ENCODE results near the gene CHRNA5. TPM values are rescaled to one million over a fixed set of nuclear protein-coding genes. Genes with fewer than 3 reads are reported as not detected.
A peak's percentile ranks its signal among the peaks of the same experiment; 100 is the strongest.

CHRNA5 gene
- total RNA-seq, 1 donor from 2014 or later = 23.0 TPM

DNA sequence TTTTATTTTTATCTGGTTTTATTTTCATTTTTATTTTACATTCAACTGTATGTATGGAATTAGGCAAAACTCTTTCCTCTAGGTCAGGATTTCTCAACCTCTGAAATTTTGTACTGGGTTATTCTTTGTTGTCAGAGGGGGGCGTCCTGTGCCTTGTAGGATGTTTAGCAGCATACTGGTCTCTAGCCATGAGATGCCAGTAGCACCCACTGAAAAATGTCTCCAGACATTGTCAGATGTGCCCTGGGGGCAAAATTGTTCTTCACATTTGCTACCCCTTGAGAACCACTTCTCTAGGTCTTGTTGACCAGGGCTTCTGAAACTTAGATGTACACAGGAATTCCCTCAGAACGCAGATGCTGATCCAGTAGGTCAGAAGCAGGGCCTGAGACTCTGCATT is 5.4 kb downstream of the CHRNA5 start:
- no peak overlapping the region for H3K27ac Mint-ChIP-seq (ENCODE audit: unreplicated experiment)
- DNase-seq (ENCODE audit: low read depth, low spot score) = no peak
- peaks cover 18% of the 10 kb centered on the region for H3K4me1 Mint-ChIP-seq
- H3K36me3 Mint-ChIP-seq (ENCODE audit: low read depth) = no peaks in the 10 kb centered on the region
- TF ChIP-seq CTCF (conservative IDR thresholded peaks at IDR 0.05) = no peak
- H3K27me3 Mint-ChIP-seq (ENCODE audit: low read depth) = no peaks in the 10 kb centered on the region
- H3K4me3 Mint-ChIP-seq = no peak overlapping the region
- H3K9me3 Mint-ChIP-seq = no peaks in the 10 kb centered on the region

GRCh38 chr15:78571382-78571781 is 6.1 kb downstream of the CHRNA5 start:
- no peaks in the 10 kb centered on the region for H3K9me3 Mint-ChIP-seq
- no peak overlapping the region for H3K4me3 Mint-ChIP-seq
- H3K4me1 Mint-ChIP-seq = peaks cover 13% of the 10 kb centered on the region
- H3K27me3 Mint-ChIP-seq (ENCODE audit: low read depth) = no peaks in the 10 kb centered on the region
- H3K36me3 Mint-ChIP-seq (ENCODE audit: low read depth) = no peaks in the 10 kb centered on the region
- TF ChIP-seq CTCF (conservative IDR thresholded peaks at IDR 0.05) = no peak
- DNase-seq (ENCODE audit: low read depth, low spot score) = no peak
- H3K27ac Mint-ChIP-seq (ENCODE audit: unreplicated experiment) = peak overlapping the region; percentile 40

GRCh38 chr15:78573416-78573815 is 8.1 kb downstream of the CHRNA5 start:
- Mint-ChIP-seq H3K4me1 (no peaks in the 10 kb centered on the region), H3K9me3 (no peaks in the 10 kb centered on the region), H3K27me3 (ENCODE audit: low read depth) (no peaks in the 10 kb centered on the region), H3K36me3 (ENCODE audit: low read depth) (no peaks in the 10 kb centered on the region), H3K4me3 (no peak overlapping the region), H3K27ac (ENCODE audit: unreplicated experiment) (no peak overlapping the region)
- TF ChIP-seq CTCF (conservative IDR thresholded peaks at IDR 0.05) = no peak
- DNase-seq (ENCODE audit: low read depth, low spot score) = no peak

GRCh38 chr15:78574944-78575343 is 9.6 kb downstream of the CHRNA5 start:
- no peaks in the 10 kb centered on the region for H3K9me3 Mint-ChIP-seq
- TF ChIP-seq CTCF (conservative IDR thresholded peaks at IDR 0.05) = no peak
- H3K36me3 Mint-ChIP-seq (ENCODE audit: low read depth) = no peaks in the 10 kb centered on the region
- H3K27ac Mint-ChIP-seq (ENCODE audit: unreplicated experiment) = no peak overlapping the region
- no peaks in the 10 kb centered on the region for H3K4me1 Mint-ChIP-seq
- no peak for DNase-seq (ENCODE audit: low read depth, low spot score)
- H3K27me3 Mint-ChIP-seq (ENCODE audit: low read depth) = no peaks in the 10 kb centered on the region
- H3K4me3 Mint-ChIP-seq = no peak overlapping the region

DNA sequence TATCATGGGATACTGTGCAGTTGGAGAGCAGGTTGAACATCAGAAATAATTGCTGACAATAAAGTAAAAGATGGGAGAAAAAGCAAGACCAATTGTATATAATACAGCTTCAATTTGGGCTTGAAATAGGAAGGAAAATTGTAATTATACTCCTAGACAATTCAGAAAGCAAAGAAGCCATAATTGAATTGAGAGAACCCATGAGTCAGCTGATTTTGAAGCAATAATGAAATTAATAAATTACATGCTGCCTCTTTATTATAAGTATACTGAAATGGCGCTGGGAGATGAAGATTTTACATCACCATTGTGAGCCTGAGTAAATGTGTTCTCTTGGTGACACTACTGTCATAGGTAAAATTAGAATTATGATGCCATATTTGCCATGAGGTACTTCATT is 32.3 kb downstream of the CHRNA5 start:
- Mint-ChIP-seq H3K36me3 (ENCODE audit: low read depth) (peaks cover 8% of the 10 kb centered on the region), H3K9me3 (no peaks in the 10 kb centered on the region), H3K27ac (ENCODE audit: unreplicated experiment) (no peak overlapping the region), H3K4me3 (no peak overlapping the region), H3K4me1 (no peaks in the 10 kb centered on the region), H3K27me3 (ENCODE audit: low read depth) (no peaks in the 10 kb centered on the region)
- no peak for TF ChIP-seq CTCF (conservative IDR thresholded peaks at IDR 0.05)
- DNase-seq (ENCODE audit: low read depth, low spot score) = no peak

- H3K4me1 Mint-ChIP-seq = no peaks in the 10 kb centered on the region
- no peak overlapping the region for H3K27ac Mint-ChIP-seq (ENCODE audit: unreplicated experiment)
- peaks cover 8% of the 10 kb centered on the region for H3K36me3 Mint-ChIP-seq (ENCODE audit: low read depth)
- TF ChIP-seq CTCF (conservative IDR thresholded peaks at IDR 0.05) = no peak
- H3K4me3 Mint-ChIP-seq = no peak overlapping the region
- no peaks in the 10 kb centered on the region for H3K27me3 Mint-ChIP-seq (ENCODE audit: low read depth)
- DNase-seq (ENCODE audit: low read depth, low spot score) = no peak
- H3K9me3 Mint-ChIP-seq = no peaks in the 10 kb centered on the region
Measured at GRCh38 chr15:78598348-78598747, 33.0 kb downstream of the CHRNA5 start.

Measured in neural crest cell (in vitro differentiated cells).